HG03439 (cell line): ENCODE results near the gene RAP2A.

Experiments
- ATAC-seq: cut with Tn5 transposase; IDR thresholded peaks from one replicate; pipeline ENCODE4 v1.9.1; 2021; ENCODE audit warnings: mild to moderate bottlenecking, moderate library complexity; ENCODE audit not compliant: unreplicated experiment

The RAP2A gene

GRCh38 chr13:97422118-97423054, 11.6 kb upstream of the RAP2A start:
- ATAC-seq: no peak

- ATAC-seq: no peak
Observed at GRCh38 chr13:97423300-97424045, 10.5 kb upstream of the RAP2A start.

GRCh38 chr13:97425590-97425989, 8.4 kb upstream of the RAP2A start:
- ATAC-seq: no peak

- no peak for ATAC-seq
Observed at GRCh38 chr13:97426695-97427094, 7.3 kb upstream of the RAP2A start.

GRCh38 chr13:97429681-97430081, 4.3 kb upstream of the RAP2A start:
- no peak for ATAC-seq

GRCh38 chr13:97430296-97430695, 3.7 kb upstream of the RAP2A start:
- no peak for ATAC-seq

GRCh38 chr13:97431171-97431764, 2.7 kb upstream of the RAP2A start:
- no peak for ATAC-seq

GRCh38 chr13:97432232-97432916, 1.6 kb upstream of the RAP2A start:
- no peak for ATAC-seq

- peak; percentile 79 for ATAC-seq
Observed at GRCh38 chr13:97432917-97433726, 847 bp upstream of the RAP2A start.

GRCh38 chr13:97434397-97435201, 630 bp downstream of the RAP2A start:
- peak; percentile 8 for ATAC-seq

- ATAC-seq: no peak
Observed at GRCh38 chr13:97435323-97435722, 1.4 kb downstream of the RAP2A start.

- ATAC-seq: no peak
Observed at GRCh38 chr13:97435794-97436193, 1.8 kb downstream of the RAP2A start.

GRCh38 chr13:97436845-97437244, 2.9 kb downstream of the RAP2A start:
- ATAC-seq: no peak

- ATAC-seq: no peak
Observed at GRCh38 chr13:97437729-97438128, 3.8 kb downstream of the RAP2A start.

- ATAC-seq: no peak
Observed at GRCh38 chr13:97438856-97439595, 5.1 kb downstream of the RAP2A start.

- no peak for ATAC-seq
Observed at GRCh38 chr13:97440598-97441170, 6.7 kb downstream of the RAP2A start.

- ATAC-seq: peak; percentile 47
Observed at GRCh38 chr13:97441368-97441767, 7.4 kb downstream of the RAP2A start.

- no peak for ATAC-seq
Observed at GRCh38 chr13:97445522-97446187, 11.7 kb downstream of the RAP2A start.
